IMR-90 (cell line): ENCODE measurements around the gene PPP1R14C.

Experiments used
- BHLHE40 ChIP-seq: fragments of 150-350 bp; IDR thresholded peaks from 2 replicates; pipeline ENCODE4 v1.6.1; 2016; ENCODE audit warnings: mild to moderate bottlenecking, low read depth, low read length
- CEBPB ChIP-seq: IDR thresholded peaks from 2 replicates; pipeline ENCODE4 v1.6.1; 2012; ENCODE audit warnings: low read depth, low read length, improper control_type of control experiment
- CHD1 ChIP-seq: IDR thresholded peaks from 2 replicates; pipeline ENCODE4 v1.6.1; 2012; ENCODE audit warnings: low read depth, low read length, improper control_type of control experiment
- MAZ ChIP-seq: IDR thresholded peaks from 2 replicates; pipeline ENCODE4 v1.6.1; 2012; ENCODE audit warnings: low read depth, mild to moderate bottlenecking, low read length, improper control_type of control experiment, moderate library complexity, borderline replicate concordance
- MXI1 ChIP-seq: IDR thresholded peaks from 2 replicates; pipeline ENCODE4 v1.6.1; 2012; ENCODE audit warnings: low read depth, mild to moderate bottlenecking, low read length, moderate library complexity, borderline replicate concordance
- NFE2L2 ChIP-seq: fragments of 150-350 bp; IDR thresholded peaks from 2 replicates; pipeline ENCODE4 v1.6.1; 2016; ENCODE audit warnings: low read depth, mild to moderate bottlenecking, low read length
- POLR2A ChIP-seq: IDR thresholded peaks from 2 replicates; pipeline ENCODE4 v1.6.1; 2012; ENCODE audit warnings: mild to moderate bottlenecking, low read depth, low read length
- RAD21 ChIP-seq: IDR thresholded peaks from 2 replicates; pipeline ENCODE4 v1.6.1; 2012; ENCODE audit warnings: low read length, improper control_type of control experiment
- SMC3 ChIP-seq: fragments of 150-350 bp; IDR thresholded peaks from 2 replicates; pipeline ENCODE4 v1.6.1; 2016; ENCODE audit warnings: low read depth, mild to moderate bottlenecking, antibody characterized with exemption, low read length, moderate library complexity
- TF ChIP-seq, protein P1 (sequence below): fragments of 150-350 bp; IDR thresholded peaks from 2 replicates; pipeline ENCODE4 v1.6.1; 2017; ENCODE audit warnings: mild to moderate bottlenecking, antibody characterized with exemption, low read length, low read depth
- TF ChIP-seq, protein P2 (sequence below): conservative IDR thresholded peaks from 2 replicates; pipeline ENCODE4 v1.5.1; 2012; ENCODE audit warnings: mild to moderate bottlenecking, low read depth, low read length, improper control_type of control experiment
- TF ChIP-seq, protein P3 (sequence below): fragments of 150-350 bp; IDR thresholded peaks from 2 replicates; pipeline ENCODE4 v1.6.1; 2016; ENCODE audit warnings: low read depth, mild to moderate bottlenecking, low read length, moderate library complexity, borderline replicate concordance

DNA sequence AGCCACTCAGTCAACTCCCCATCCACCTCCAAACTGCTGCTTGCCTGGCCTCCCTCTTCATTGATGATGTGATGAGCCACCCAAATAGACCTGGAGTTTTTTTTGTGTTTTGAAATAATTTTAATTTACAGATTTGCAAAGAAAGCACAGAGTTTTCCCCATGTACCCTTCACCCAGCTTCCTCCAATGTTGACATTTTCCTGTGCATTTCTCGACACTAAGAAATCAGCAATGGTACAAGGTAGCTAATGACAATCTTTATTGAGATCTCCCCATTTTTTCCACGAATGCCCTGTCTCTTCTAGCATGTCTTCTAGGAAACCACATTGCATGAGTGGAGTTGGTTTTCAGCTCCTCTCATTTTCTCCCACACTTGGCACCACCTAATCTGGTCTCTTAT, 30.1 kb downstream of the PPP1R14C start:
- TF ChIP-seq RAD21, result no peak
- TF ChIP-seq, protein P1, sequence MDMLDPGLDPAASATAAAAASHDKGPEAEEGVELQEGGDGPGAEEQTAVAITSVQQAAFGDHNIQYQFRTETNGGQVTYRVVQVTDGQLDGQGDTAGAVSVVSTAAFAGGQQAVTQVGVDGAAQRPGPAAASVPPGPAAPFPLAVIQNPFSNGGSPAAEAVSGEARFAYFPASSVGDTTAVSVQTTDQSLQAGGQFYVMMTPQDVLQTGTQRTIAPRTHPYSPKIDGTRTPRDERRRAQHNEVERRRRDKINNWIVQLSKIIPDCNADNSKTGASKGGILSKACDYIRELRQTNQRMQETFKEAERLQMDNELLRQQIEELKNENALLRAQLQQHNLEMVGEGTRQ, result no peak
- TF ChIP-seq MAZ, result no peak
- TF ChIP-seq BHLHE40, result no peak
- TF ChIP-seq, protein P2, sequence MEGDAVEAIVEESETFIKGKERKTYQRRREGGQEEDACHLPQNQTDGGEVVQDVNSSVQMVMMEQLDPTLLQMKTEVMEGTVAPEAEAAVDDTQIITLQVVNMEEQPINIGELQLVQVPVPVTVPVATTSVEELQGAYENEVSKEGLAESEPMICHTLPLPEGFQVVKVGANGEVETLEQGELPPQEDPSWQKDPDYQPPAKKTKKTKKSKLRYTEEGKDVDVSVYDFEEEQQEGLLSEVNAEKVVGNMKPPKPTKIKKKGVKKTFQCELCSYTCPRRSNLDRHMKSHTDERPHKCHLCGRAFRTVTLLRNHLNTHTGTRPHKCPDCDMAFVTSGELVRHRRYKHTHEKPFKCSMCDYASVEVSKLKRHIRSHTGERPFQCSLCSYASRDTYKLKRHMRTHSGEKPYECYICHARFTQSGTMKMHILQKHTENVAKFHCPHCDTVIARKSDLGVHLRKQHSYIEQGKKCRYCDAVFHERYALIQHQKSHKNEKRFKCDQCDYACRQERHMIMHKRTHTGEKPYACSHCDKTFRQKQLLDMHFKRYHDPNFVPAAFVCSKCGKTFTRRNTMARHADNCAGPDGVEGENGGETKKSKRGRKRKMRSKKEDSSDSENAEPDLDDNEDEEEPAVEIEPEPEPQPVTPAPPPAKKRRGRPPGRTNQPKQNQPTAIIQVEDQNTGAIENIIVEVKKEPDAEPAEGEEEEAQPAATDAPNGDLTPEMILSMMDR, result no peak
- TF ChIP-seq NFE2L2, result no peak
- no peak for TF ChIP-seq MXI1
- no peak for TF ChIP-seq POLR2A
- no peak for TF ChIP-seq CHD1
- no peak for TF ChIP-seq CEBPB
- no peak for TF ChIP-seq SMC3
- TF ChIP-seq, protein P3, sequence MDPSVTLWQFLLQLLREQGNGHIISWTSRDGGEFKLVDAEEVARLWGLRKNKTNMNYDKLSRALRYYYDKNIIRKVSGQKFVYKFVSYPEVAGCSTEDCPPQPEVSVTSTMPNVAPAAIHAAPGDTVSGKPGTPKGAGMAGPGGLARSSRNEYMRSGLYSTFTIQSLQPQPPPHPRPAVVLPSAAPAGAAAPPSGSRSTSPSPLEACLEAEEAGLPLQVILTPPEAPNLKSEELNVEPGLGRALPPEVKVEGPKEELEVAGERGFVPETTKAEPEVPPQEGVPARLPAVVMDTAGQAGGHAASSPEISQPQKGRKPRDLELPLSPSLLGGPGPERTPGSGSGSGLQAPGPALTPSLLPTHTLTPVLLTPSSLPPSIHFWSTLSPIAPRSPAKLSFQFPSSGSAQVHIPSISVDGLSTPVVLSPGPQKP, result no peak
